ENCODE results near the gene IDUA. TPM values are rescaled to one million over a fixed set of nuclear protein-coding genes. Genes with fewer than 3 reads are reported as not detected.

IDUA gene
- total RNA-seq, 8 experiments from 2014 or later, result 0.88 to 17.4 (median 5.0) TPM

DNA sequence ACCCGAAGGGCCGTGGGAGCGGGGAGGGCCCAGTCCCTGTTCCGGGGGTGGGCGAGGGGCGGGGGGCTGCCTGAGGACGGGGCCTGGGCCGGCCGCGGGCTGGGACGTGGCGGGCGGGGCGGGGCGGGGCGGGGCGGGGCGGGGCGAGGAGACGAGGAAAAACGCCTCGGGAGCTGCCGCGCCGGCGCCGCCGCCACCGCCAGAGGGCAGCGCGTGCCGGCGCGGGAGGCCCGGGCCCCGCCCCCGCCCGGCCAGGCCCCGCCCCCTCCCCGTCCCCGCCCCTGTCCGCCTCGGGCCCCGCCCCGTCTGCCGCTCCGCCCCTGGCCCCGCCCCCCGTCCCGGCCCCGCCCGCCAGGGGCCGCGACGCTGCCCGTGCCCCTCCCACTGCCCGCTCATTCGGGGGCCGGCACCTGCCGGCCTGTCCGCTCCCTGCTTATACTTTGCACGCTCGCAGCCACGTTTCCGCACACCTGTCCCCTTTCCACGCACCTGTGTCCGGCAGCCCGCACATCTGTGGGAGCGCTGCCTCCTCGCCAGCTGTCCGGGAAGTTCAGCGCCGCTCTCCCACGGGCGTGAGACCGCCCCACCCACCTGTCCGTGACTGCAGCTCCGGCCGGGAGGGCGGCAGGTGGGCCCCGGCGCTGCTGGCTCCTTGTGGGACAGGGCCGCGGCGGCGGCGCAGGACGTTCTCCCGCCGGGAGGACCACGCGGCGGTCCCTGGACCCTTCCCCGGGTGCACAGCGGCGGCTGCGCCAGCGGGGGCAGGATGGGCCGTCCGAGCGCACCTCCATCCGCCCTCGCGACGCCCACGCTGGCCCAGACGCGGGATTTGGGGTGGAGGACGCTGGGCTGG, 22.9 kb downstream of the IDUA start:
- in situ Hi-C loops (cut with MboI; ENCODE audit: low pct_unique_long_range_greater_than_20kb in 2 of 9, low sequenced_read_pairs in 9 of 9, unreplicated experiment in 9 of 9), result no loop called here
- Histone ChIP-seq H3K4me1 (replicated peaks in 1 of 2) (peaks cover 20 to 37% of the 10 kb centered on the region in 2 donors), H3K27ac (no peak overlapping the region), H3K4me3 (peak overlapping the region; percentile 33 to 55 (median 41))
- WGBS, 10 experiments, result 0 to 13% (median 0%) methylated on average over 1 to 4 of the region's 109 CpGs; no CpG with 5 or more reads in 7 of the 10 experiments
- peak; percentile 9 to 58 (median 32) for ATAC-seq (replicated peaks in 6 of 8)

DNA sequence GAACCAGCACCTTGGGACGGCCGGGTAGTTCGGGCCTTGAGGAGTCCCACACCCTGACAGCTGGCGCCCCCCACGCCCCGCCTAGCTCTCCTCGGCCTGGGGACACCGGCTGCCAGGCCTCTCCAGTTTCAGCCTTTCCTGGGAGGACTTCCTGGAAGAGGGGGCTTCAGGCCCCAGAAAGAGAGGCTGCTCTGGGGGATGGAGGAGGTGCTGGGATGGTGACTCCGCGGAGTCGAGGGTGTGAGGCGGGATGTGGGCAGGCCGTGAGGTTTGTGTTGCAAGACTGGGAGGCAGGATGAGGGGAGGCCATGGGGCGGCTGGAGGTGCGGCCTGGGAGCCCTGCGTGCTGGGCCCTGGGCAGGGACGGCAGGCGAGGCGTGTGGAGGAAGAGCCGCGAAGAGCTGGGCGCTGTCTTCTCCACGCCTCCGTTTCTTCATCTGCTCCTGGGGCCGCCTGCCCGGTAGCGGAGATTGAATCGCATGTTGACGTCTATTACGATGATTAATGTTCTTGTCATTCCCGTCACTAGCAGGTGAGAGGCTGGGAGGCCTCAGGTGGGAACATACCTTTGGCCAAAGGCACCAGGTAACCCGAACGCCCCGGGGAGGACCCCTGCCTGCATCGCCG, 23.7 kb downstream of the IDUA start:
- peak in 3 of 8 experiments; percentile 17 to 51 (median 47) for ATAC-seq (replicated peaks in 6 of 8)
- Histone ChIP-seq H3K4me3 (peak overlapping the region in 3 of 5 donors; percentile 22 to 57 (median 41)), H3K4me1 (replicated peaks in 1 of 2) (peaks cover 28 to 44% of the 10 kb centered on the region in 2 donors), H3K27ac (no peak overlapping the region)
- WGBS, 10 experiments, result 0 to 16% (median 5%) methylated on average over 3 to 8 of the region's 36 CpGs; no CpG with 5 or more reads in 5 of the 10 experiments
- in situ Hi-C loops (cut with MboI; ENCODE audit: low pct_unique_long_range_greater_than_20kb in 2 of 9, low sequenced_read_pairs in 9 of 9, unreplicated experiment in 9 of 9), result no loop called here

DNA sequence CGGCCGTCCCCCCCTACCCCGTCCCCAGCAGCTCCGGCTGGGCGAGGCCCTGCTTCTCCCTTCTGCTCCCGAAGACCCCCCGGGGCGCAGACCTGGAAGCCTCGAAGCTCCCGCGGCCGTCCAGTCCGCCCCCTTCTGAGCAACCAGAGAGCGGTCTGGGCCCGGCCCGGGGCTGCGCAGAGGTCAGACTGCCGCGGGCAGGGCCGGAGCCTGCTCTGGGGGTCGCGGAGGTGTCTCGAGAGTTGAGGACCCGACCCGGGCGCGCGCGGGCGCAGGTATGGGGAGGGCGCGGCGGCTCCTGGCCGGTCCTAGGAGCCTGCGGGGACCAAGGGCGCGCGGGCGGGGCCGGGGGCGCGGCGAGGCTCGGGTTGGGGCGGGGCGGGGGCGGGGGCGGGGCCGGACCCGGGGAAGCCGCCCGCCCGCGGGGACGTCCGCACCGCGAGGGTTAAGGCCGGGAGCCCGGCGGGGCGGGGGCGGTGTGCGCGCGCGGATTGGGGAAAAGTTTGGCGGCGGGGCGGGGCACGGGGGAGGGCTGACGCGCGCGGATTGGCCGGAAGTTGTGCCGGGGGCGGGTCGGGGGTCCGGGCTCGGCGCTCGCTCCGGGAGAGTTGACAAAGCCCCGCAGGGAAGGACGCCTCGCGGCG, 24.3 kb downstream of the IDUA start, which contains the start of gene FGFRL1:
TSS of gene FGFRL1 (plus strand) at position 605 of the 644 bp plus-strand sequence. CDS start 860 bp downstream, outside the sequence.
- Histone ChIP-seq H3K27ac (no peak within 1 kb of the TSS), H3K4me3 (peak within 1 kb of the TSS; percentile 22 to 57 (median 38)), H3K4me1 (replicated peaks in 1 of 2) (peaks cover 34 to 51% of the 10 kb centered on the region in 2 donors)
- ATAC-seq (replicated peaks in 6 of 8), result peak; percentile 4 to 65 (median 19)
- in situ Hi-C loops (cut with MboI; ENCODE audit: low pct_unique_long_range_greater_than_20kb in 2 of 9, low sequenced_read_pairs in 9 of 9, unreplicated experiment in 9 of 9), result no loop called here
- WGBS, 10 experiments, result no CpG with 5 or more reads among the region's 89 CpGs

DNA sequence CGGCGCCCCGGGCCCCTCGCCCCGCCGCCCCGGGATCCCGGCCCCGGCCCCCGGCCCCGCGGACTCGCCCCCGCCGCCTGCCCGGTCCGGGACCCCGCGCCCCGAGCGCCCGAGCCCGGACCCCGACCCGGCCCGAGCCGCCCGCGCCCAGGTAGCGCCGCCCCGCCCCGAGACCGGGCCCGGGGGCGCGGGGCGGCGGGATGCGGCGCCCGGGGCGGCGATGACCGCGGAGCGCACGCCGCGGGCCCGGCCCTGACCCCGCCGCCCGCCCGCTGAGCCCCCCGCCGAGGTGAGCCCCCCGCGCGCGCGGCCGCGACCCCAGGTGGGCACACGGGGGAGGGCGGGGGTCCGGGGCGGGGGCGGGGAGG, 24.8 kb downstream of the IDUA start:
- H3K4me3 ChIP-seq, result peak overlapping the region; percentile 22 to 57 (median 38)
- peak in 1 of 8 experiments; percentile 2 for ATAC-seq (replicated peaks in 6 of 8)
- H3K4me1 ChIP-seq (replicated peaks in 1 of 2), result peaks cover 39 to 56% of the 10 kb centered on the region in 2 donors

DNA sequence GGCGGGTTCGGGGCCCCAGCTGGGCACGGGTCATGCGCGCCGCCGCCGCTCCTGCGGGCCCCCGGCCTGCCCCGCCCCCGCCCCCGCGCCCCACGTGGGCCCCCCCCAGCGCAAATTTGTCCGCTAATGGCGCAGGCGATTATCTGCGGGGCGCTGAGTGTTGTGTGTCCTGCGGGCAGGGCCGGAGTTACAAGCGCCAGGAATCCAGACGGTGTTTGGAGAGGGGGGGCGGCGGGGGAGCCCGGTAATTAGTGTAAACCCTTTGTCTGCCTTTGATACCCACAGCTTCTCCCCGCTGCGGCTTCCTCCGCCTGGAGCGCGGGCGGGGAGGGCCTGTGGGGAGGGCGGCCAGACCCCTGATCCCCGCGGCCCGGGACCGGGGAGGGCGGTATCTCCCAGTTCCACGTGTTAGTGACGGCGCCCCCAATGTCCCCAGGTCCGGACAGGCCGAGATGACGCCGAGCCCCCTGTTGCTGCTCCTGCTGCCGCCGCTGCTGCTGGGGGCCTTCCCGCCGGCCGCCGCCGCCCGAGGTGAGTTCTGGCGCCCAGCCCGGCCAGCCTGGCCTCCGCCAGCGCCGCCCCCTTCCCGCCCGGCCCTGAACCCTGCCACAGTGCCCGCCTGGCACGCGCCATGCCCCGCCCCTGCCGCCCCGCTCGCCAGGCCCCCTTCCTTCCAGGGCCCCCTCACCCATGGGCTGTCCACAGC, 25.3 kb downstream of the IDUA start:
- in situ Hi-C loops (cut with MboI; ENCODE audit: low pct_unique_long_range_greater_than_20kb in 2 of 9, low sequenced_read_pairs in 9 of 9, unreplicated experiment in 9 of 9), result no loop called here
- Histone ChIP-seq H3K4me3 (peak overlapping the region; percentile 22 to 57 (median 38)), H3K4me1 (replicated peaks in 1 of 2) (peaks cover 42 to 61% of the 10 kb centered on the region in 2 donors), H3K27ac (no peak overlapping the region)
- WGBS, 10 experiments, result 20% methylated on average over 1 of the region's 69 CpGs; no CpG with 5 or more reads in 9 of the 10 experiments
- peak in 3 of 8 experiments; percentile 3 to 6 (median 4) for ATAC-seq (replicated peaks in 6 of 8)

More for the DNA sequence above, 24.8 kb downstream of the IDUA start:
- in situ Hi-C loops (cut with MboI; ENCODE audit: low pct_unique_long_range_greater_than_20kb in 2 of 9, low sequenced_read_pairs in 9 of 9, unreplicated experiment in 9 of 9), result no loop called here
- H3K27ac ChIP-seq, result no peak overlapping the region
- no CpG with 5 or more reads among the region's 69 CpGs for WGBS, 10 experiments

DNA sequence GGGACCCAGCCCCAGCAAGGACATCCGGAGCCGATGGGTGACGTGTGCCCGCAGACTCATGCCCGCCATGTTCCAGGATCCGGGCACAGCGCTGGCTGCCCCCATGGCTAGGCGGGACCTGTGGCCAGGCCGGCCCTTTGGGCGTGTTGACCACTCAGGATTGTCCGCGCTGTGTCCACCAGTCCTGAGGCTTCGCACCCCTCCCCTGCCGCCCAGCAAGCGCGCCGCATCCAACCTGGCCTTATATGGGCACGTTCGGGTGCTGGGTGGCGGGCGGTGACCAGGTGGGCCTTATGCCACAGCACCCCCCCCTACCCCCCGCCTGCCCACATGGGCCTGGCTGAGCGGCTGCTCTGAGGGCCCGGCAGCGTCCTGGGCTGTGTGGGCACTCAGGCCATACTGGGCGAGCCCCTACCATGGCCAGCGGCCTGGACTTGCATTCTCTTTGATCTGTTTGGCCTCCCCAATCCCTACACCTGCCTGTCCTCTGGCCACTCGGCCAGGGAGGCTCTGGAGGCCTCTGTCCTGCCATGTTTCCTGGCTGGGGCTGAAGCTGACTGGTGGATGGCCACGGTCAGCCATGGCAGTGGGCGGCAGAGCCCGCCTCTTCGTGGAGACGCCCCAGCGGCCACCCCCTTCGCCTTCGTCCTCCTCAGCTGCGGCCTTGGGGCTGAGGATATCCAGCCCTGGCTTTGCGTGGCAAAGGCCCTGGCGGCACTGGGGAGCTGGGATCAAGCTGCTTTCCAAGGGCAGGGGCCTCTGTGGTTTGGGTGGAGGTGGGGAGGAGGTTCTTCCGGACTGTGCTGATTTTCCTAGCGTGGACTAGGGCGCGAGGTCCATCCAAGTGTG, 26.6 kb downstream of the IDUA start:
- in situ Hi-C loops (cut with MboI; ENCODE audit: low pct_unique_long_range_greater_than_20kb in 2 of 9, low sequenced_read_pairs in 9 of 9, unreplicated experiment in 9 of 9), result no loop called here
- Histone ChIP-seq H3K27ac (no peak overlapping the region), H3K4me1 (replicated peaks in 1 of 2) (peaks cover 54 to 74% of the 10 kb centered on the region in 2 donors), H3K4me3 (no peak overlapping the region)
- ATAC-seq (replicated peaks in 6 of 8), result no peak
- WGBS, 10 experiments, result 85 to 100% (median 93%) methylated on average over 1 to 5 of the region's 43 CpGs; no CpG with 5 or more reads in 4 of the 10 experiments

DNA sequence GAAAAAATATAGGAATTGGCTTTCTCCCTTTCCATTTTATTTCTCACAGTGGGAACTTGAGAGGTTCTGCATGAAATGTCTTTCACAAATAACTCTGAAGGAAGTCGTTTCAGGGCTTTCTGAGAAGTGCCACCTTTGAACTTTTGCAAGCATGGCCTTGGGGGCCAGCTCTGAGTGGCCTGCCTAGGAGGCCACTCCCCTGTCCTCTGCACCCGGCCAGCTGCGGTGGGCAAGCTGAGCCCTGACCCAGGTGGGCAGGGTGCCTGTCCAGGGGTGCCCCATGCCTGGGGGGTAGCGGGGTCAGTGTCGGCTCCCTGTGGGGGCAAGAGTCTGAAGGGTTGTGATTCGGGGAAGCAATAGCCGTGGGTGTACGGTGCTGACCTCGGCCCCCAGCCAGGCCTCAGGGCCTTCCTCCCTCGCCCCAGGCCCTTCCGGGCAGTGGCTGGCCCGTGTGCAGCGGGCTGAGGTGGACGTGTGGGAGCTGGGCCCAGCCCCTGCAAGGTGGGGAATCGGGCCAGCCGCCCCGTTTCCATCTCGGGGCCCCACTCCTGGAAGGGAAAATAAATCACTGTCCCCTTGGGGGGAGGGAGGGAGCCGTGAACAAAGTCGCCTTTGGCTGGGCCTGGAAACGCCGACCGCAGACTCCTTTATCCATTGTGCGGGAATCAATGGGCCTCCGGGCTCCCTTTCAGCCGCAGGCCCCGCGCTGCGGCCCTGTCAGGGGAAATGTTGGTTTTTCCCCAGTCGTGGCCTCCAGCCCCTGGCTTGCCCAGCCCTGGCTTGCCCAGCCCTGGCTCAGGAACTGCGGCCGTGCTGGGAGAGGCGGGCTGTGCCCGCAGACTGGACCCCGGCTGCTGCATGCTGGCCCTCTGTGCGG, 27.7 kb downstream of the IDUA start:
- H3K27ac ChIP-seq, result peak overlapping the region; percentile 71 to 95
- H3K4me1 ChIP-seq (replicated peaks in 1 of 2), result peaks cover 59 to 78% of the 10 kb centered on the region in 2 donors
- in situ Hi-C loops (cut with MboI; ENCODE audit: low pct_unique_long_range_greater_than_20kb in 2 of 9, low sequenced_read_pairs in 9 of 9, unreplicated experiment in 9 of 9), result no loop called here
- ATAC-seq (replicated peaks in 6 of 8), result peak in 5 of 8 experiments; percentile 48 to 65 (median 58)
- 18 to 40% (median 35%) methylated on average over 1 to 4 of the region's 36 CpGs; no CpG with 5 or more reads in 6 of the 10 experiments for WGBS, 10 experiments
- peak overlapping the region in 1 of 5 donors; percentile 22 for H3K4me3 ChIP-seq

DNA sequence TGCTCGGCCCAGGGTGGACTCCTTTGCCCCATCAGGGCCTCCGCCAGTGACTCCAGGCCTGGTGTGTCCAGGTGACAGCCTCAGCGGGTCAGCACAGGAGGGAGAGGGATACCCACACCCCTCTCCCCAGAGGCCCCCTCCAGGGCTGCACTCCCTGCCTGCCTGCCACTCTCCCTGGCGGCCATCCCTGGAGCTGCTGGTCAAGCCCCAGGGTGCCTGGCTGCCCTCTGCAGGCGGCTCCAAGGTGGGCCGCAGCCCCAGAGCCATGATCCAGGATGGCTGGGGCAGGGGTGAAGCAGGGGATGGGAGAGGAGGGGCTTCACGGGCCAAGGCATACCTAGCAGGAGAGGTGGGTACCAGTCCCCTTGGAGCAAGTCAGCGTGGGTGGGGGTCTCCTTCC, 28.3 kb downstream of the IDUA start:
- Histone ChIP-seq H3K4me1 (replicated peaks in 1 of 2) (peaks cover 63 to 80% of the 10 kb centered on the region in 2 donors), H3K27ac (peak overlapping the region; percentile 71 to 95), H3K4me3 (peak overlapping the region in 1 of 5 donors; percentile 22)
- ATAC-seq (replicated peaks in 6 of 8), result peak in 5 of 8 experiments; percentile 43 to 59 (median 51)
- 20% methylated on average over 1 of the region's 8 CpGs; no CpG with 5 or more reads in 9 of the 10 experiments for WGBS, 10 experiments
- in situ Hi-C loops (cut with MboI; ENCODE audit: low pct_unique_long_range_greater_than_20kb in 2 of 9, low sequenced_read_pairs in 9 of 9, unreplicated experiment in 9 of 9), result no loop called here

DNA sequence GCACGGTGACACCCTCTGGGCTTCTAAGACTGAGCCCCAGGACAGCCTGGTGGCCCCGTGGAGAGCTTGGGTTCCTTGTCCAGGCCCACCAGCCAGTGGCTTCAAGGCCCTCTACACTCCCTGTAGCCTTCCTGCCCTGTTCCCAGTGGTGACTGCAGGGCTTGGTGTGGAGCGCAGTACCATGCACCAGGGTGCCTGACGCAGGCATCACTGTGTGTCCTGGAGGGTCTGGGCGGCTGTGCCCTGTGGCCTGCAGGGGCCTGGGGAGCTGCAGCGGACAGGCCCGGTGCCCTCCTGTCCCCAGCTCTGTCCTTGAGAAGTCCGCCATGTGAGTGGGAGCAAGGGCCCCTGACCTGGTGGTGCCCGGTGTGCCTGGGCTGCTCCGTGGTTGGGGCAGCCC, 28.9 kb downstream of the IDUA start:
- 93% methylated on average over 3 of the region's 10 CpGs; no CpG with 5 or more reads in 9 of the 10 experiments for WGBS, 10 experiments
- peaks cover 65 to 75% of the 10 kb centered on the region in 2 donors for H3K4me1 ChIP-seq (replicated peaks in 1 of 2)
- H3K4me3 ChIP-seq, result no peak overlapping the region
- H3K27ac ChIP-seq, result peak overlapping the region; percentile 71 to 95
- no peak for ATAC-seq (replicated peaks in 6 of 8)
- in situ Hi-C loops (cut with MboI; ENCODE audit: low pct_unique_long_range_greater_than_20kb in 2 of 9, low sequenced_read_pairs in 9 of 9, unreplicated experiment in 9 of 9), result no loop called here

DNA sequence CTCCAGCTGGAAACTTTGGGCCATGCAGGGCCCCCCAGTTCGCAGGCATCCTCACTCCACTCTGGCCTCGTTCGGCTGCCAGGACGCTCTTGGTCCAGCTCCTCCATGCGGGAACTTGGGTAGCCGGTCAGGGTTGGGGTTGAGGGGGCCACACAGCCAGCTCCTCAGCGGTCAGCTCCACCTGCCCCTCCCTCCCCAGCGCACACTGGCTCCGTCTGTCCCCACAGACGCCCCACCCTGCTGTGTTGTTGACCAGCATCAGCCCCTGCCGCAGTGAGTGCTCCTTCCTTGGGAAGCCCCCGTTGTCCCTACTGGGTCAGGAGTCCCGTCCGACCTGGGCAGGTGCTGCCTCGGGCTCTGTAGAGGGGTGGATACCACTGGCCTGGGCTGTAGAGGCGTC, 30.4 kb downstream of the IDUA start:
- Histone ChIP-seq H3K4me1 (replicated peaks in 1 of 2) (peaks cover 65 to 72% of the 10 kb centered on the region in 2 donors), H3K27ac (no peak overlapping the region), H3K4me3 (no peak overlapping the region)
- whole genome bisulfite sequencing, 10 experiments, result no CpG with 5 or more reads among the region's 16 CpGs
- no peak for ATAC-seq (replicated peaks in 6 of 8)
- in situ Hi-C loops (cut with MboI; ENCODE audit: low pct_unique_long_range_greater_than_20kb in 2 of 9, low sequenced_read_pairs in 9 of 9, unreplicated experiment in 9 of 9), result no loop called here

DNA sequence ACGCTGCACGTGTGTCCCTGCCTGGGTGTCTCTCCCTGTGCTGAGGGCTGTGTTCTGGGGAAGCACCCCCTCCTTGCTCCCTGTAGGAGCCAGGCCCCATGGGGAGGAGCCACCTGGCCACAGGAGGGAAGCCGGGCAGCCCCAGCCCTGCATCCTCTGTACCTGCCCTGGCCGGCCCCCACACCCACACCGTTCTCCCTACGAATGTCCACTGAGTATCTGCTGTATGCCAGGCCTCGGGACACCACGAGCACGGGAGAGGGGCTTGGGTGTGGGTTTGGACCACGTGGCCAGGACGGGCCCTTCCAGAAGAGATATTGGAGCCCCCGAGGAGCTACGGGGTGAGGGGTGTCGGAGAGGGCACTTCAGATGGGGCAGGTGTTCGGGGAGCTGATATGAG, 30.9 kb downstream of the IDUA start:
- H3K4me1 ChIP-seq (replicated peaks in 1 of 2), result peaks cover 65 to 70% of the 10 kb centered on the region in 2 donors
- H3K4me3 ChIP-seq, result no peak overlapping the region
- in situ Hi-C loops (cut with MboI; ENCODE audit: low pct_unique_long_range_greater_than_20kb in 2 of 9, low sequenced_read_pairs in 9 of 9, unreplicated experiment in 9 of 9), result no loop called here
- WGBS, 10 experiments, result 100% methylated on average over 2 of the region's 15 CpGs; no CpG with 5 or more reads in 9 of the 10 experiments
- ATAC-seq (replicated peaks in 6 of 8), result no peak
- H3K27ac ChIP-seq, result no peak overlapping the region

Data from motor neuron (in vitro differentiated cells).